ENCODE measurements around the gene MUC15. TPM values are rescaled to one million over a fixed set of nuclear protein-coding genes. Genes with fewer than 3 reads are reported as not detected.
"Not testable (repeated sequence)": the region's sequence is repeated elsewhere in the genome, so short reads cannot be mapped to it uniquely, and the experiment has no call there.

The MUC15 gene
- polyA plus RNA-seq (ENCODE audit: insufficient read length in 4 of 4), result 1 to 10 TPM in 3 of 4 donors, under 1 TPM in 1; 0.07 to 4.5 (median 3.5) TPM

GRCh38 chr11:26571861-26572654 lies at the start of gene MUC15:
MUC15 (minus strand) TSS chr11:26572263; CDS start chr11:26567094, 5,169 bp downstream.
- DNase-seq (ENCODE audit: low read depth in 4 of 4, low spot score in 3 of 4), result no peak

- no peak for DNase-seq (ENCODE audit: low read depth in 4 of 4, low spot score in 3 of 4)
Measured at GRCh38 chr11:26621132-26621531, 49.1 kb upstream of the MUC15 start.

- DNase-seq (ENCODE audit: low read depth in 4 of 4, low spot score in 3 of 4), result no peak
Measured at GRCh38 chr11:26620282-26621045, 48.4 kb upstream of the MUC15 start.

GRCh38 chr11:26618441-26618840 lies 46.4 kb upstream of the MUC15 start:
- DNase-seq (ENCODE audit: low read depth in 4 of 4, low spot score in 3 of 4), result no peak

GRCh38 chr11:26613759-26614158 lies 41.7 kb upstream of the MUC15 start:
- DNase-seq (ENCODE audit: low read depth in 4 of 4, low spot score in 3 of 4), result no peak

- no peak for DNase-seq (ENCODE audit: low read depth in 4 of 4, low spot score in 3 of 4)
Measured at GRCh38 chr11:26608507-26609146, 36.6 kb upstream of the MUC15 start.

- DNase-seq (ENCODE audit: low read depth in 4 of 4, low spot score in 3 of 4), result no peak
Measured at GRCh38 chr11:26607725-26608506, 35.9 kb upstream of the MUC15 start.

GRCh38 chr11:26599876-26600434 lies 27.9 kb upstream of the MUC15 start:
- no peak for DNase-seq (ENCODE audit: low read depth in 4 of 4, low spot score in 3 of 4)

- DNase-seq (ENCODE audit: low read depth in 4 of 4, low spot score in 3 of 4), result no peak
Measured at GRCh38 chr11:26599425-26599824, 27.4 kb upstream of the MUC15 start.

- DNase-seq (ENCODE audit: low read depth in 4 of 4, low spot score in 3 of 4), result no peak
Measured at GRCh38 chr11:26597899-26598298, 25.8 kb upstream of the MUC15 start.

GRCh38 chr11:26597049-26597689 lies 25.1 kb upstream of the MUC15 start:
- not testable (repeated sequence) for DNase-seq (ENCODE audit: low read depth in 4 of 4, low spot score in 3 of 4)

- DNase-seq (ENCODE audit: low read depth in 4 of 4, low spot score in 3 of 4), result not testable (repeated sequence)
Measured at GRCh38 chr11:26595207-26595865, 23.3 kb upstream of the MUC15 start.

- DNase-seq (ENCODE audit: low read depth in 4 of 4, low spot score in 3 of 4), result no peak
Measured at GRCh38 chr11:26593691-26594090, 21.6 kb upstream of the MUC15 start.

GRCh38 chr11:26587073-26587472 lies 15.0 kb upstream of the MUC15 start:
- no peak for DNase-seq (ENCODE audit: low read depth in 4 of 4, low spot score in 3 of 4)

GRCh38 chr11:26584818-26585217 lies 12.8 kb upstream of the MUC15 start:
- no peak for DNase-seq (ENCODE audit: low read depth in 4 of 4, low spot score in 3 of 4)

GRCh38 chr11:26583550-26583949 lies 11.5 kb upstream of the MUC15 start:
- no peak for DNase-seq (ENCODE audit: low read depth in 4 of 4, low spot score in 3 of 4)

GRCh38 chr11:26580929-26581328 lies 8.9 kb upstream of the MUC15 start:
- no peak for DNase-seq (ENCODE audit: low read depth in 4 of 4, low spot score in 3 of 4)

GRCh38 chr11:26579683-26580082 lies 7.6 kb upstream of the MUC15 start:
- no peak for DNase-seq (ENCODE audit: low read depth in 4 of 4, low spot score in 3 of 4)

GRCh38 chr11:26578998-26579661 lies 7.1 kb upstream of the MUC15 start:
- DNase-seq (ENCODE audit: low read depth in 4 of 4, low spot score in 3 of 4), result no peak
